Thymus (tissue), 11 donors: ENCODE measurements around the gene PELI1. TPM values are rescaled to one million over a fixed set of nuclear protein-coding genes. Genes with fewer than 3 reads are reported as not detected.
"Not testable (repeated sequence)": the region's sequence is repeated elsewhere in the genome, so short reads cannot be mapped to it uniquely, and the experiment has no call there.

ENCODE experiments used
- DNase-seq, 9 donors: peaks; one replicate each; pipeline ENCODE4 v3.0.0-alpha.2; 2013; ENCODE audit warnings: low spot score in 9 of 9, low read depth in 6 of 9, missing footprints in 1 of 9
- H3K27ac ChIP-seq, 2 donors: one replicate each; pipeline ENCODE4 v1.5.1; 2013; ENCODE audit warnings: control low read depth in 1 of 2, low read depth in 1 of 2, low read length in 1 of 2, mild to moderate bottlenecking in 1 of 2, moderate library complexity in 1 of 2
- H3K27me3 ChIP-seq, 2 donors: one replicate each; pipeline ENCODE4 v1.5.1; 2013; ENCODE audit warnings: low read length in 1 of 2; ENCODE audit not compliant: control insufficient read depth in 2 of 2, insufficient read depth in 1 of 2
- H3K36me3 ChIP-seq, 2 donors: one replicate each; pipeline ENCODE4 v1.5.1; 2013; ENCODE audit warnings: low read length in 1 of 2, mild to moderate bottlenecking in 1 of 2, moderate library complexity in 1 of 2; ENCODE audit not compliant: control insufficient read depth in 2 of 2, insufficient read depth in 2 of 2
- H3K4me1 ChIP-seq, 2 donors: one replicate each; pipeline ENCODE4 v1.5.1; 2013; ENCODE audit warnings: low read length in 2 of 2; ENCODE audit not compliant: control insufficient read depth in 2 of 2, insufficient read depth in 2 of 2
- H3K4me3 ChIP-seq, 2 donors: one replicate each; pipeline ENCODE4 v1.5.1; 2013; ENCODE audit warnings: low read length in 2 of 2, control low read depth in 1 of 2, mild to moderate bottlenecking in 1 of 2
- H3K9me3 ChIP-seq, 2 donors: one replicate each; pipeline ENCODE4 v1.5.1; 2013; ENCODE audit warnings: low read length in 1 of 2, mild to moderate bottlenecking in 1 of 2; ENCODE audit not compliant: control insufficient read depth in 2 of 2, insufficient read depth in 1 of 2
- WGBS: extraction: QIAGEN DNeasy Blood & Tissue Kit; methylation state at CpG from one replicate; pipeline ENCODE4 v1.1.7; 2013; 5-methylcytosine and 5-hydroxymethylcytosine counted together
- polyA plus RNA-seq: library from polyadenylated mRNA; stranded (reverse); fragments of 200-250 nt; gene quantifications from one replicate; pipeline ENCODE4 v1.2.3, GENCODE V29; 2013
- total RNA-seq: library from RNA; stranded (reverse); fragments of 120-200 nt; gene quantifications from one replicate; pipeline ENCODE4 v1.2.4, GENCODE V29; 2013
- donor health status: healthy.

PELI1 gene
- total and polyA plus RNA-seq, 2 donors: 33.9 to 61.2 TPM

- Histone ChIP-seq H3K27ac (no peak overlapping the region), H3K9me3 (no peaks in the 10 kb centered on the region), H3K4me1 (peaks cover 0 to 15% of the 10 kb centered on the region in 2 donors), H3K27me3 (no peaks in the 10 kb centered on the region), H3K4me3 (no peak overlapping the region), H3K36me3 (peaks cover 26 to 48% of the 10 kb centered on the region in 2 donors)
- WGBS: 98% methylated on average over 3 of the region's 3 CpGs
- no peak for DNase-seq
These were observed 37.7 kb downstream of the PELI1 start for GRCh38 chr2:64106481-64106880.

- Histone ChIP-seq H3K36me3 (peaks cover 26 to 48% of the 10 kb centered on the region in 2 donors), H3K27me3 (no peaks in the 10 kb centered on the region), H3K4me3 (no peak overlapping the region), H3K4me1 (peaks cover 0 to 15% of the 10 kb centered on the region in 2 donors), H3K27ac (no peak overlapping the region), H3K9me3 (no peaks in the 10 kb centered on the region)
- WGBS: 96% methylated on average over 5 of the region's 5 CpGs
- DNase-seq: no peak
These were observed 38.4 kb downstream of the PELI1 start for GRCh38 chr2:64105670-64106461.

- Histone ChIP-seq H3K4me3 (no peak overlapping the region), H3K27me3 (no peaks in the 10 kb centered on the region), H3K9me3 (no peaks in the 10 kb centered on the region), H3K36me3 (peaks cover 26 to 55% of the 10 kb centered on the region in 2 donors), H3K4me1 (peaks cover 0 to 14% of the 10 kb centered on the region in 2 donors), H3K27ac (no peak overlapping the region)
- no peak for DNase-seq
- 82% methylated on average over 1 of the region's 1 CpG for WGBS
These were observed 39.3 kb downstream of the PELI1 start for GRCh38 chr2:64104933-64105332.

GRCh38 chr2:64102736-64103135 is 41.5 kb downstream of the PELI1 start:
- Histone ChIP-seq H3K36me3 (peaks cover 20 to 68% of the 10 kb centered on the region in 2 donors), H3K27ac (peak overlapping the region in 1 of 2 donors; percentile 21)
- H3K4me3 ChIP-seq, DNase-seq, H3K9me3 ChIP-seq, H3K4me1 ChIP-seq, H3K27me3 ChIP-seq: not testable (repeated sequence)
- 96% methylated on average over 7 of the region's 7 CpGs for WGBS

GRCh38 chr2:64101141-64101591 is 43.1 kb downstream of the PELI1 start:
- peak in 6 of 9 donors; percentile 15 to 66 (median 32) for DNase-seq
- no peaks in the 10 kb centered on the region for H3K9me3 ChIP-seq
- peak overlapping the region; percentile 46 to 70 for H3K27ac ChIP-seq
- peaks cover 0 to 4% of the 10 kb centered on the region in 2 donors for H3K4me1 ChIP-seq
- H3K27me3 ChIP-seq: no peaks in the 10 kb centered on the region
- H3K4me3 ChIP-seq: no peak overlapping the region
- H3K36me3 ChIP-seq: peaks cover 12 to 69% of the 10 kb centered on the region in 2 donors

- not testable (repeated sequence) for H3K27me3 ChIP-seq, H3K27ac ChIP-seq, DNase-seq, H3K4me1 ChIP-seq, H3K9me3 ChIP-seq, H3K4me3 ChIP-seq
- peaks cover 12 to 69% of the 10 kb centered on the region in 2 donors for H3K36me3 ChIP-seq
- 92% methylated on average over 8 of the region's 8 CpGs for WGBS
These were observed 43.6 kb downstream of the PELI1 start for GRCh38 chr2:64100584-64100983.

GRCh38 chr2:64094663-64095382 is 49.4 kb downstream of the PELI1 start:
- H3K4me3 ChIP-seq: no peak overlapping the region
- H3K36me3 ChIP-seq: peaks cover 23 to 67% of the 10 kb centered on the region in 2 donors
- no peak overlapping the region for H3K27ac ChIP-seq
- 97% methylated on average over 12 of the region's 12 CpGs for WGBS
- H3K9me3 ChIP-seq: no peaks in the 10 kb centered on the region
- H3K4me1 ChIP-seq: no peaks in the 10 kb centered on the region
- H3K27me3 ChIP-seq: no peaks in the 10 kb centered on the region
- no peak for DNase-seq

GRCh38 chr2:64093341-64093740 is 50.9 kb downstream of the PELI1 start:
- no peak overlapping the region for H3K4me3 ChIP-seq
- DNase-seq: no peak
- H3K4me1 ChIP-seq: no peaks in the 10 kb centered on the region
- no peaks in the 10 kb centered on the region for H3K27me3 ChIP-seq
- H3K27ac ChIP-seq: no peak overlapping the region
- peaks cover 23 to 53% of the 10 kb centered on the region in 2 donors for H3K36me3 ChIP-seq
- H3K9me3 ChIP-seq: no peaks in the 10 kb centered on the region
- 98% methylated on average over 4 of the region's 4 CpGs for WGBS

GRCh38 chr2:64092502-64092901 is 51.7 kb downstream of the PELI1 start:
- Histone ChIP-seq H3K27me3 (no peaks in the 10 kb centered on the region), H3K4me3 (no peak overlapping the region), H3K36me3 (peaks cover 23 to 45% of the 10 kb centered on the region in 2 donors), H3K9me3 (no peaks in the 10 kb centered on the region), H3K27ac (no peak overlapping the region), H3K4me1 (no peaks in the 10 kb centered on the region)
- WGBS: 94% methylated on average over 4 of the region's 4 CpGs
- DNase-seq: no peak
